ENCODE measurements around the gene CHID1.

DNA sequence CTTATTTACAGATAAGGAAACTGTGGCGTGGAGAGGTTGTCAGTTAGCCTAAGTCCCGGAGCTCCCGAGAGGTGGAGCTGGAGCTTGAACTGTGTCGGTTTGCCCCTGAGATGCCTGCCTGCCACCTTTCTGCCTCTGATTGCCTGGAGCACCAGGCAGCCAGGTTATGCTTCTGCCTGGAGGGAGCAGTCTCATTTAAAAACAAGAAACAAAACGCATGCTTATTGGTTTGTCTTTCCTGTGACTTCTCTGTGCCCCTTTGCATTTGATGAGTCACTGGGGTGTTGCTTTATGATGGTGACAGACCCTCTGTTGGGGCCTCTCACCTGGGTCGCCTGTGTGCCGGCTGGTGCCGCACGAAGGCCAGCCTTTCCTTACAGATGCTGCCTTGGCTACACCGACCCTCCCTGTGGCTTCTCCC lies 27.2 kb upstream of the CHID1 start:
- TF ChIP-seq ZBTB7A (IDR thresholded peaks at IDR 0.05; ENCODE audit: low read depth): no peak
- no peak for TF ChIP-seq YY1 (IDR thresholded peaks at IDR 0.05; ENCODE audit: low read depth)
- no peak for TF ChIP-seq FOXM1 (IDR thresholded peaks at IDR 0.05; ENCODE audit: borderline replicate concordance, low read depth)
- no peak for TF ChIP-seq CEBPB (IDR thresholded peaks at IDR 0.05)
- no peak for TF ChIP-seq EP300 (IDR thresholded peaks at IDR 0.05; ENCODE audit: borderline replicate concordance)
- TF ChIP-seq RAD21 (IDR thresholded peaks at IDR 0.05; ENCODE audit: low read depth): no peak
- TF ChIP-seq, protein P1, sequence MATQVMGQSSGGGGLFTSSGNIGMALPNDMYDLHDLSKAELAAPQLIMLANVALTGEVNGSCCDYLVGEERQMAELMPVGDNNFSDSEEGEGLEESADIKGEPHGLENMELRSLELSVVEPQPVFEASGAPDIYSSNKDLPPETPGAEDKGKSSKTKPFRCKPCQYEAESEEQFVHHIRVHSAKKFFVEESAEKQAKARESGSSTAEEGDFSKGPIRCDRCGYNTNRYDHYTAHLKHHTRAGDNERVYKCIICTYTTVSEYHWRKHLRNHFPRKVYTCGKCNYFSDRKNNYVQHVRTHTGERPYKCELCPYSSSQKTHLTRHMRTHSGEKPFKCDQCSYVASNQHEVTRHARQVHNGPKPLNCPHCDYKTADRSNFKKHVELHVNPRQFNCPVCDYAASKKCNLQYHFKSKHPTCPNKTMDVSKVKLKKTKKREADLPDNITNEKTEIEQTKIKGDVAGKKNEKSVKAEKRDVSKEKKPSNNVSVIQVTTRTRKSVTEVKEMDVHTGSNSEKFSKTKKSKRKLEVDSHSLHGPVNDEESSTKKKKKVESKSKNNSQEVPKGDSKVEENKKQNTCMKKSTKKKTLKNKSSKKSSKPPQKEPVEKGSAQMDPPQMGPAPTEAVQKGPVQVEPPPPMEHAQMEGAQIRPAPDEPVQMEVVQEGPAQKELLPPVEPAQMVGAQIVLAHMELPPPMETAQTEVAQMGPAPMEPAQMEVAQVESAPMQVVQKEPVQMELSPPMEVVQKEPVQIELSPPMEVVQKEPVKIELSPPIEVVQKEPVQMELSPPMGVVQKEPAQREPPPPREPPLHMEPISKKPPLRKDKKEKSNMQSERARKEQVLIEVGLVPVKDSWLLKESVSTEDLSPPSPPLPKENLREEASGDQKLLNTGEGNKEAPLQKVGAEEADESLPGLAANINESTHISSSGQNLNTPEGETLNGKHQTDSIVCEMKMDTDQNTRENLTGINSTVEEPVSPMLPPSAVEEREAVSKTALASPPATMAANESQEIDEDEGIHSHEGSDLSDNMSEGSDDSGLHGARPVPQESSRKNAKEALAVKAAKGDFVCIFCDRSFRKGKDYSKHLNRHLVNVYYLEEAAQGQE (IDR thresholded peaks at IDR 0.05; ENCODE audit: low read depth): no peak
